B cell (primary cell): ENCODE results near the gene VPS26B. TPM values are rescaled to one million over a fixed set of nuclear protein-coding genes. Genes with fewer than 3 reads are reported as not detected.
A peak's percentile ranks its signal among the peaks of the same experiment; 100 is the strongest.

Source experiments
- ATAC-seq: fragments of 200-7000 bp; cut with Tn5 transposase; one replicate; pipeline ENCODE4 v1.10.0; 2021; ENCODE audit warnings: low read depth, mild to moderate bottlenecking, moderate number of reproducible peaks, moderate library complexity
- CTCF ChIA-PET: fragments of 350-600 bp; sonication (Branson Sonifier 250); formaldehyde crosslinking; loops from one replicate; lab custom pipeline; 2021; ENCODE audit warnings: antibody characterized with exemption, inconsistent platforms; lab: Charles Lee
- POLR2A ChIA-PET: fragments of 350-600 bp; sonication (Branson Sonifier 250); formaldehyde crosslinking; loops from one replicate; lab custom pipeline; 2021; ENCODE audit warnings: antibody characterized with exemption; lab: Charles Lee
- DNase-seq: peaks from one replicate; pipeline ENCODE4 v3.0.0; 2013
- H2AFZ ChIP-seq: 2 replicates; pipeline ENCODE4 v1.6.1; 2012; ENCODE audit warnings: mild to moderate bottlenecking, low read depth, low read length; ENCODE audit not compliant: insufficient read depth, poor library complexity, severe bottlenecking
- H3K27ac ChIP-seq, 2 donors: 1 replicate in 1 of 2; 2 replicates in 1 of 2; pipeline ENCODE4 v1.5.1; 2012 to 2013; ENCODE audit warnings: low read length in 2 of 2, mild to moderate bottlenecking in 2 of 2, moderate library complexity in 1 of 2
- H3K27me3 ChIP-seq, 4 experiments: fragments of 200-600 bp in 1 of 4; sonication (generic) in 1 of 4; replicated peaks in 1 of 4; 1 replicate in 2 of 4; 2 replicates in 2 of 4; pipeline versions ENCODE4 v1.6.1 to v1.7.0; 2013 to 2016; ENCODE audit warnings: low read length in 3 of 4, mild to moderate bottlenecking in 2 of 4, mixed read lengths in 1 of 4, moderate library complexity in 1 of 4; ENCODE audit not compliant: insufficient read depth in 4 of 4, control insufficient read depth in 3 of 4; ENCODE audit errors: control extremely low read depth in 1 of 4
- H3K36me3 ChIP-seq, 2 experiments: replicated peaks in 1 of 2; 1 replicate in 1 of 2; 2 replicates in 1 of 2; pipeline versions ENCODE4 v1.6.1 to v1.7.1; 2013; ENCODE audit warnings: low read length in 1 of 2; ENCODE audit not compliant: insufficient read depth in 2 of 2, control insufficient read depth in 1 of 2; ENCODE audit errors: control extremely low read depth in 1 of 2, extremely low read depth in 1 of 2
- H3K4me1 ChIP-seq, 2 donors: fragments of 200-600 bp in 1 of 2; sonication (generic) in 1 of 2; 1 replicate in 1 of 2; 2 replicates in 1 of 2; pipeline versions ENCODE4 v1.5.1 to v1.6.1; 2013 to 2017; ENCODE audit warnings: low read length in 2 of 2; ENCODE audit not compliant: control insufficient read depth in 2 of 2, insufficient read depth in 2 of 2
- H3K4me2 ChIP-seq: replicated peaks from 2 replicates; pipeline ENCODE3; 2012; ENCODE audit warnings: mild to moderate bottlenecking, low read depth, low read length; ENCODE audit not compliant: poor library complexity, severe bottlenecking
- H3K4me3 ChIP-seq, 5 experiments: fragments of 200-600 bp in 1 of 5; sonication (generic) in 1 of 5; 1 replicate in 3 of 5; 2 replicates in 2 of 5; pipeline versions ENCODE4 v1.5.1 to v1.7.0; 2011 to 2016; ENCODE audit warnings: low read length in 4 of 5, mild to moderate bottlenecking in 4 of 5, low read depth in 2 of 5, control low read depth in 1 of 5, moderate library complexity in 1 of 5; ENCODE audit not compliant: insufficient read depth in 1 of 5; ENCODE audit errors: control extremely low read depth in 1 of 5, extremely low read depth in 1 of 5
- H3K79me2 ChIP-seq: fragments of 200-600 bp; sonication (generic); one replicate; pipeline ENCODE4 v1.6.0; 2016; ENCODE audit warnings: low read length; ENCODE audit not compliant: control insufficient read depth, insufficient read depth
- H3K9ac ChIP-seq: fragments of 200-600 bp; sonication (generic); 2 replicates; pipeline ENCODE4 v1.6.1; 2017; ENCODE audit warnings: mild to moderate bottlenecking, low read length, moderate library complexity
- H3K9me3 ChIP-seq, 3 donors: one replicate each; pipeline versions ENCODE4 v1.6.1 to v1.7.1; 2013; ENCODE audit warnings: low read length in 2 of 3; ENCODE audit not compliant: control insufficient read depth in 2 of 3, insufficient read depth in 1 of 3; ENCODE audit errors: control extremely low read depth in 1 of 3
- H4K20me1 ChIP-seq: 2 replicates; pipeline ENCODE4 v1.6.0; 2012; ENCODE audit warnings: mild to moderate bottlenecking, low read length; ENCODE audit not compliant: insufficient read depth, control insufficient read depth, poor library complexity, severe bottlenecking
- H3K27ac Mint-ChIP-seq: one replicate; pipeline ENCODE4 v1.8.0; 2021; ENCODE audit warnings: mixed read lengths
- H3K27me3 Mint-ChIP-seq: one replicate; pipeline ENCODE4 v1.8.0; 2021; ENCODE audit warnings: mixed read lengths
- H3K4me1 Mint-ChIP-seq: one replicate; pipeline ENCODE4 v1.8.0; 2021; ENCODE audit warnings: mixed read lengths
- H3K4me3 Mint-ChIP-seq: one replicate; pipeline ENCODE4 v1.8.0; 2021; ENCODE audit warnings: mixed read lengths
- H3K9me3 Mint-ChIP-seq: one replicate; pipeline ENCODE4 v1.8.0; 2022; ENCODE audit warnings: mixed read lengths; ENCODE audit not compliant: insufficient read depth
- CTCF ChIP-seq: fragments of 200-600 bp; IDR thresholded peaks from one replicate; pipeline ENCODE4 v1.8.0; 2022; ENCODE audit warnings: antibody characterized with exemption, mild to moderate bottlenecking
- EZH2 ChIP-seq: IDR thresholded peaks from 2 replicates; pipeline ENCODE4 v1.6.1; 2012; ENCODE audit warnings: borderline replicate concordance, low read depth, mild to moderate bottlenecking, moderate library complexity, low read length; ENCODE audit not compliant: insufficient read depth, poor library complexity, severe bottlenecking
- WGBS: methylation state at CpG from one replicate; pipeline ENCODE4 v1.1.5; 2013; ENCODE audit warnings: missing lambda C conversion rate; ENCODE audit not compliant: insufficient coverage; 5-methylcytosine and 5-hydroxymethylcytosine counted together
- intact Hi-C: fragments of 100-400 bp; cut with micrococcal nuclease; formaldehyde crosslinking; loops from one replicate; pipeline ENCODE4 v1.10.0; 2022
- polyA plus RNA-seq: library from polyadenylated mRNA; depleted of rRNA; stranded (reverse); fragments of >200 nt; gene quantifications from 2 replicates; pipeline ENCODE4 v1.2.3, GENCODE V29; 2012
- total RNA-seq, 2 donors: library from RNA; stranded (reverse); fragments of 120-200 nt in 1 of 2; gene quantifications; 1 replicate in 1 of 2; 2 replicates in 1 of 2; pipeline versions ENCODE4 v1.2.3 to v1.2.4, GENCODE V29; 2013 to 2022

VPS26B gene
- total and polyA plus RNA-seq, 2 donors (not counting 1 experiment from before 2014, with no cell fraction given), result 14.7 to 38.5 TPM

GRCh38 chr11:134276396-134277182 is 52.1 kb downstream of the VPS26B start:
- ChIA-PET POLR2A (no interaction called here), CTCF (interaction anchor here (1.2 to 1.6 kb wide), 4 partner anchors 15 to 226 kb away, joined by 3 to 5 read pairs (median 4); no protein-coding TSS in a partner anchor)
- peaks cover 71% of the 10 kb centered on the region for H3K27me3 Mint-ChIP-seq
- peaks cover 0 to 26% (median 5%) of the 10 kb centered on the region in 3 donors for H3K9me3 ChIP-seq
- ATAC-seq (no peak), DNase-seq (peak; percentile 30)
- H3K9me3 Mint-ChIP-seq, result peaks cover 7% of the 10 kb centered on the region
- intact Hi-C loops, result no loop called here
- peak overlapping the region in 4 of 5 experiments; percentile 29 to 59 (median 46) for H3K4me3 ChIP-seq
- peaks cover 21 to 39% of the 10 kb centered on the region in 2 donors for H3K4me1 ChIP-seq
- peak overlapping the region; percentile 55 for H3K9ac ChIP-seq
- no peaks in the 10 kb centered on the region for H4K20me1 ChIP-seq
- H3K36me3 ChIP-seq, result no peaks in the 10 kb centered on the region
- H3K27ac Mint-ChIP-seq, result no peak overlapping the region
- H3K4me3 Mint-ChIP-seq, result peak overlapping the region; percentile 83
- peaks cover 22% of the 10 kb centered on the region for H3K4me1 Mint-ChIP-seq
- WGBS, result 2% methylated on average over 88 of the region's 88 CpGs
- TF ChIP-seq CTCF, result no peak
- TF ChIP-seq EZH2, result no peak
- peaks cover 1 to 58% (median 55%) of the 10 kb centered on the region in 4 experiments for H3K27me3 ChIP-seq
- peak overlapping the region; percentile 88 for H3K4me2 ChIP-seq
- H3K27ac ChIP-seq, result no peak overlapping the region
- H2AFZ ChIP-seq, result peak overlapping the region; percentile 69
- H3K79me2 ChIP-seq, result no peaks in the 10 kb centered on the region
